Heart left ventricle (tissue), 16 donors: ENCODE data around the gene ARFIP1. TPM values are rescaled to one million over a fixed set of nuclear protein-coding genes. Genes with fewer than 3 reads are reported as not detected.
"Not testable (repeated sequence)": the region's sequence is repeated elsewhere in the genome, so short reads cannot be mapped to it uniquely, and the experiment has no call there.

Source experiments
- ATAC-seq, 4 donors: fragments of 200-7000 bp; cut with Tn5 transposase; one replicate each; pipeline ENCODE4 v1.9.1; 2020 to 2022; ENCODE audit warnings: moderate library complexity in 4 of 4, mild to moderate bottlenecking in 3 of 4, moderate number of reproducible peaks in 1 of 4
- DNase-seq, 5 donors: peaks; one replicate each; pipeline ENCODE4 v3.0.0-alpha.2; 2020
- H3K27ac ChIP-seq, 12 donors: fragments of 200-600 bp; sonication (generic) in 4 of 12; one replicate each; pipeline versions ENCODE4 v1.5.0 to v1.8.0; 2016 to 2022; ENCODE audit warnings: mild to moderate bottlenecking in 2 of 12
- H3K27me3 ChIP-seq, 9 donors: fragments of 200-600 bp; sonication (generic) in 2 of 9; one replicate each; pipeline versions ENCODE4 v1.5.1 to v1.8.0; 2016 to 2022; ENCODE audit warnings: mild to moderate bottlenecking in 3 of 9
- H3K36me3 ChIP-seq, 9 donors: fragments of 200-600 bp; sonication (generic) in 2 of 9; one replicate each; pipeline versions ENCODE4 v1.5.0 to v1.8.0; 2018 to 2022; ENCODE audit warnings: mild to moderate bottlenecking in 2 of 9
- H3K4me1 ChIP-seq, 12 donors: fragments of 200-600 bp; sonication (generic) in 4 of 12; one replicate each; pipeline versions ENCODE4 v1.5.0 to v1.8.0; 2016 to 2022; ENCODE audit warnings: mild to moderate bottlenecking in 3 of 12
- H3K4me3 ChIP-seq, 12 donors: fragments of 200-600 bp; sonication (generic) in 4 of 12; one replicate each; pipeline versions ENCODE4 v1.5.0 to v1.8.0; 2017 to 2022; ENCODE audit warnings: mild to moderate bottlenecking in 9 of 12, moderate library complexity in 4 of 12
- H3K9me3 ChIP-seq, 12 donors: fragments of 200-600 bp; sonication (generic) in 4 of 12; one replicate each; pipeline versions ENCODE4 v1.5.0 to v1.8.0; 2016 to 2022; ENCODE audit warnings: mild to moderate bottlenecking in 1 of 12
- CTCF ChIP-seq, 12 donors: fragments of 200-600 bp; sonication (generic) in 4 of 12; IDR thresholded peaks; one replicate each; pipeline versions ENCODE4 v1.5.0 to v1.8.0; 2018 to 2022; ENCODE audit warnings: antibody characterized with exemption in 12 of 12, mild to moderate bottlenecking in 5 of 12
- POLR2A ChIP-seq, 2 donors: fragments of 450-650 bp; IDR thresholded peaks; one replicate each; pipeline ENCODE4 v1.6.1; 2017; ENCODE audit warnings: antibody characterized with exemption in 2 of 2, mild to moderate bottlenecking in 2 of 2, moderate library complexity in 2 of 2
- WGBS, 4 donors: extraction: QIAGEN DNeasy Blood & Tissue Kit in 2 of 4; methylation state at CpG; one replicate each; pipeline versions ENCODE4 v1.1.5 to v1.1.7; 2013 to 2018; 5-methylcytosine and 5-hydroxymethylcytosine counted together
- intact Hi-C, 10 donors: fragments of 100-400 bp; cut with DNase I; formaldehyde crosslinking; loops; one replicate each; pipeline versions ENCODE4 v1.11.1 to v1.14.2; 2022
- polyA plus RNA-seq, 2 donors: library from polyadenylated mRNA; stranded (reverse); fragments of 200-250 nt; gene quantifications; one replicate each; pipeline ENCODE4 v1.2.3, GENCODE V29; 2013
- total RNA-seq, 9 donors: library from RNA; depleted of rRNA in 2 of 9; stranded (reverse); fragments of >200 nt in 2 of 9; fragmentation: NEBNext Ultra II Directional in 3 of 9; extraction: Animal tissue kit (Norgen Biotek cat#: 25700) in 3 of 9; gene quantifications; one replicate each; pipeline versions ENCODE4 v1.1.0 to v1.2.4, GENCODE V29; 2016 to 2023
- donor health status: ischemic (EF 13 %, LVEDD 7.1; RV severe dilation, severe dysfunction).
- donor health status: healthy with polysubstance abuse.
- donor health status: DM: no; HTN: yes; CAD: no.
- donor health status: DM: no; HTN: no; CAD: no.
- donor health status: ischemic (EF 25% LVEDD 6.9; RV normal size, moderate dysfunction).
- donor health status: ischemic (EF 25% LVEDD 5.7; RV mildly dilated, moderate dysfunction).
- donor health status: healthy.
- donor health status: DM: yes; HTN: yes; CAD: no.
- donor health status: ischemic (EF 35%, LVEDD 5.7; RV mildly dilated, moderate dysfunction).
- donor health status: nonischemic (EF 11% LVEDD 7.7; RV severe dilation, severe dysfunction).
- donor health status: DM: yes; HTN: yes; CAD: no.
- donor health status: PGD.
- donor health status: ischemic (EF 29% LVEDD 5.4; RV normal size, mild dysfunction).
- donor health status: nonischemic (EF 23%, LVEDD 6.1; RV moderate dilation, normal function).

The ARFIP1 gene
- total and polyA plus RNA-seq, 11 donors = 9.0 to 30.6 (median 11.8) TPM

DNA sequence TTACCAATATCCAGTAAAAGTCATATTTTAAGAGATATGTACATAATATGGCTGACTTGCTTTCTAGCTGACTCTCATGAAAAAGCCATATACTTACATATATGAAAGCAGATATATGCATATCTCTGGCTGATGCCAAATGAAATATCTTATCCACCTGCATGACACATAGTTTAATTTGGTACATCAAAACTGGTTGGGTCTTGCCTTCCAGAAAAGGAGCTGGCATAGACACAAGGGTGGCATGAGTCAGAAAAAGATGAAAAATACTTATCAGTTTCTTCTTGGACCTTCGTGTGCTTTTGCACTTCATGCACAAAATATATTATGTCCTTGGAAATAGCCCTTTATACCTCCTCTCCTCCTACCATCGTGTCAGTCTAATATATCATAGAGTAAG lies 32.3 kb upstream of the ARFIP1 start:
- no peaks in the 10 kb centered on the region for H3K36me3 ChIP-seq
- no peaks in the 10 kb centered on the region for H3K27me3 ChIP-seq
- intact Hi-C loops = no loop called here
- 58 to 74% (median 63%) methylated on average over 2 of the region's 2 CpGs for WGBS, 4 donors
- H3K4me3 ChIP-seq = no peak overlapping the region
- TF ChIP-seq CTCF (IDR thresholded peaks at IDR 0.05) = no peak
- TF ChIP-seq POLR2A (IDR thresholded peaks at IDR 0.05) = no peak
- no peak for ATAC-seq
- no peak overlapping the region for H3K27ac ChIP-seq
- no peak for DNase-seq
- H3K4me1 ChIP-seq = no peaks in the 10 kb centered on the region
- peaks cover 0 to 13% (median 0%) of the 10 kb centered on the region in 12 donors for H3K9me3 ChIP-seq

- intact Hi-C loops = no loop called here
- 91 to 97% (median 93%) methylated on average over 9 of the region's 9 CpGs for WGBS, 4 donors
- TF ChIP-seq POLR2A (IDR thresholded peaks at IDR 0.05) = no peak
- TF ChIP-seq CTCF (IDR thresholded peaks at IDR 0.05) = no peak
- H3K4me3 ChIP-seq = no peak overlapping the region
- H3K27ac ChIP-seq = no peak overlapping the region
- ATAC-seq = peak in 1 of 4 donors; percentile 24
- no peaks in the 10 kb centered on the region for H3K27me3 ChIP-seq
- H3K9me3 ChIP-seq = peaks cover 0 to 13% (median 0%) of the 10 kb centered on the region in 12 donors
- H3K4me1 ChIP-seq = no peaks in the 10 kb centered on the region
- no peak for DNase-seq
- H3K36me3 ChIP-seq = no peaks in the 10 kb centered on the region
Measured at GRCh38 chr4:152748619-152749018, 31.1 kb upstream of the ARFIP1 start.

- H3K36me3 ChIP-seq = no peaks in the 10 kb centered on the region
- intact Hi-C loops = no loop called here
- WGBS, 4 donors = 93 to 100% (median 99%) methylated on average over 1 of the region's 1 CpG
- no peak for DNase-seq
- no peak for ATAC-seq
- TF ChIP-seq POLR2A (IDR thresholded peaks at IDR 0.05) (no peak), CTCF (IDR thresholded peaks at IDR 0.05) (no peak)
- no peaks in the 10 kb centered on the region for H3K9me3 ChIP-seq
- peaks cover 0 to 3% (median 0%) of the 10 kb centered on the region in 12 donors for H3K4me1 ChIP-seq
- H3K27ac ChIP-seq = no peak overlapping the region
- H3K27me3 ChIP-seq = no peaks in the 10 kb centered on the region
- no peak overlapping the region for H3K4me3 ChIP-seq
Measured at GRCh38 chr4:152763796-152764195, 16.0 kb upstream of the ARFIP1 start.

DNA sequence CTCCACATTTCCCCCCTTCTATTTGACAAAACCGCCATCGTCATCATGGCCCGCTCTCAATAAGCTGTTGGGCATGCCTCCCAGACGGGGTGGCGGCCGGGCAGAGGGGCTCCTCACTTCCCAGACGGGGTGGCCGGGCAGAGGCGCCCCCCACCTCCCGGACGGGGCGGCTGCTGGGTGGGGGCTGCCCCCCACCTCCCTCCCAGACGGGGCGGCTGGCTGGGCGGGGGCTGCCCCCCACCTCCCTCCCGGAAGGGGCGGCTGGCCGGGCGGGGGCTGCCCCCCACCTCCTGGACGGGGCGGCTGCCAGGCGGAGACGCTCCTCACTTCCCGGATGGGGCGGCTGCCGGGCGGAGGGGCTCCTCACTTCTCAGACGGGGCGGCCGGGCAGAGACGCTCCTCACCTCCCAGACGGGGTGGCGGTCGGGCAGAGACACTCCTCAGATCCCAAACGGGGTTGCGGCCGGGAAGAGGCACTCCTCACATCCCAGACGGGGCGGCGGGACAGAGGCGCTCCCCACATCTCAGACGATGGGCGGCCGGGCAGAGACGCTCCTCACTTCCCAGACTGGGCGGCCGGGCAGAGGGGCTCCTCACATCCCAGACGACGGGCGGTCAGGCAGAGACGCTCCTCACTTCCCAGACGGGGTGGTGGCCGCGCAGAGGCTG lies 14.6 kb upstream of the ARFIP1 start:
- H3K9me3 ChIP-seq, H3K4me3 ChIP-seq, ATAC-seq, H3K27me3 ChIP-seq, H3K27ac ChIP-seq, H3K36me3 ChIP-seq, intact Hi-C loops, DNase-seq, H3K4me1 ChIP-seq: not testable (repeated sequence)
- WGBS, 4 donors = 91 to 99% (median 93%) methylated on average over 15 to 54 of the region's 54 CpGs
